Spleen (tissue), 7 donors: ENCODE data around the gene AGK.

Source experiments
- CTCF ChIP-seq, 11 experiments: fragments of 200-600 bp in 7 of 11; fragments of 450-650 bp in 4 of 11; sonication (generic) in 4 of 11; IDR thresholded peaks in 8 of 11; conservative IDR thresholded peaks in 3 of 11; 1 replicate in 7 of 11; 2 replicates in 4 of 11; pipeline versions ENCODE4 v1.4.0 to v1.8.0; 2016 to 2021; ENCODE audit warnings: antibody characterized with exemption in 11 of 11, inconsistent platforms in 4 of 11, mild to moderate bottlenecking in 1 of 11
- POLR2A ChIP-seq, 3 donors: fragments of 450-650 bp; IDR thresholded peaks; one replicate each; pipeline ENCODE4 v1.5.1; 2017; ENCODE audit warnings: antibody characterized with exemption in 3 of 3, mild to moderate bottlenecking in 1 of 3
- donor health status: DM: no; HTN: no; CAD: no; lungs with moderate emphysema.
- donor health status: DM: no; HTN: no; CAD: no.
- donor health status: DM: no; HTN: no; CAD: no.

- TF ChIP-seq CTCF (IDR thresholded peaks at IDR 0.05 in 8 of 11, conservative IDR thresholded peaks at IDR 0.05 in 3 of 11) (no peak), POLR2A (IDR thresholded peaks at IDR 0.05) (no peak)
Observed at GRCh38 chr7:141645188-141645587, 94.0 kb downstream of the AGK start.
